ENCODE measurements around the gene OSBPL2.
A peak's percentile ranks its signal among the peaks of the same experiment; 100 is the strongest.

Gene OSBPL2

DNA sequence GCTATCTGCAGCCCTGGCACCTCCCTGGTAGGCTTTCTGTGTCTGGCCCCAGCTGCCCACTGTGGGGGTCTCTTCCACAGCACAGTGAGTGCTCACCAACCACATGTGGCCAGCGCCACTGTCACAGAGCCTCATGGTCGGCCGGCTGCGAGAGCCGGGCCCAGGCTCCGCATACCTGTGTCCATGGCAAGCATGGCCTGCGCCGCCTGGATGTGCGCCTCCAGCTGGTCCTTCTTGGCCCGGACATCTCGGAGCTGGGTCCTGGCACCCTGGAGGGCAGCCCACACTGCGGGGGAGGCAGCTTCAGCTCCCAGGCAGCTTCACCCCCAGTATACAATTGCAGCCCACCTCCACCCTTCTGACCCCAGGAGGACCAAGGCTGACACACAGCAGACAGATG is 77.5 kb downstream of the OSBPL2 start:
- DNase-seq, result no peak

- no peak for DNase-seq
Measured at GRCh38 chr20:62316331-62317166, 78.2 kb downstream of the OSBPL2 start.

DNA sequence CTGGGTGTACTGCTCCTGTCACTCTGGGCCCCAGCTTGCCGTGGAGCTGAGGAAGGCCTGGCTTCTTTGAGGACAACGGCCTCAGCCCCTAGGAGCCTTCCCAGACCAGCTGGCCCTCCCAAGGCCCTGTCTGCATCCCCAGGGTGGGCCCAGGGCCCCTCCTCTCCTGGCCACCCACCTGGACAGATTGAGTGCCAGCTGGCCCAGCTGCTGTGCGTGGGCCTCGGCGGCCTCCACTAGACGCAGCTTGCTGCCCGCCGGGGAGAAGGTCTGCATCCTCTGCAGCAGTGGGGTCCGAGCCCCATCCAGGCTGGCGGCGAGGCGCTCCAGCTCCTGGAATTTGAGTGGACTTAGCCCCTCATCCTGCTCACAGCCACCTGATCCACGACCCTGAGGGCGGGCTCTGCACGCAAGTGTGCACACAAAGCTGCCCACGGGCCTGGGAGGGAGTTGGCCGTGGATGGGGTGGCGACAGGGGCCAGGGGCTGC is 78.9 kb downstream of the OSBPL2 start:
- DNase-seq, result no peak

- DNase-seq, result no peak
Measured at GRCh38 chr20:62318400-62319345, 80.4 kb downstream of the OSBPL2 start.

GRCh38 chr20:62319346-62319909 is 81.1 kb downstream of the OSBPL2 start:
- no peak for DNase-seq

GRCh38 chr20:62320581-62321354 is 82.4 kb downstream of the OSBPL2 start:
- DNase-seq, result peak; percentile 17 to 29

DNA sequence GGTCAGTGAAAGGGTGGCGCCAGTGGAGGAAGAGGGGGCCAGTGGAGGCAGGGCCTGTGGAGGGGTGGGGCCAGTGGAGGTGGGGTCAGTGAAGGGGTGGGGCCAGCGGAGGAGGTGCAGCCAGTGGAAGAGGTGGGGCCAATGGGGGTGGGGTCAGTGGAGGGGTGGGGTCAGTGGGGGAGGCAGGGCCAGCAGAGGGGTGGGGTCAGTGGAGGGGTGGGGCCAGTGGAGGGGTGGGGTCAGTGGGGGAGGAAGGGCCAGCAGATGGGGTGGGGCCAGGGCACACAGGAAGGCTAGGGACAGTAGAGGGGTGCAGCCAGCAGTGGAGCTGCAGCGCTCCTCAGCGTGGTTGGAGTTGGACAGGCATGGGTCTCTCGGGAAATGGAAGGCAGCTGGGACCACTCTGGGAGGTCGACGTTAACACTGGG is 83.2 kb downstream of the OSBPL2 start:
- DNase-seq, result peak in 1 of 2 experiments; percentile 23

- DNase-seq, result no peak
Measured at GRCh38 chr20:62321975-62322374, 83.7 kb downstream of the OSBPL2 start.

DNA sequence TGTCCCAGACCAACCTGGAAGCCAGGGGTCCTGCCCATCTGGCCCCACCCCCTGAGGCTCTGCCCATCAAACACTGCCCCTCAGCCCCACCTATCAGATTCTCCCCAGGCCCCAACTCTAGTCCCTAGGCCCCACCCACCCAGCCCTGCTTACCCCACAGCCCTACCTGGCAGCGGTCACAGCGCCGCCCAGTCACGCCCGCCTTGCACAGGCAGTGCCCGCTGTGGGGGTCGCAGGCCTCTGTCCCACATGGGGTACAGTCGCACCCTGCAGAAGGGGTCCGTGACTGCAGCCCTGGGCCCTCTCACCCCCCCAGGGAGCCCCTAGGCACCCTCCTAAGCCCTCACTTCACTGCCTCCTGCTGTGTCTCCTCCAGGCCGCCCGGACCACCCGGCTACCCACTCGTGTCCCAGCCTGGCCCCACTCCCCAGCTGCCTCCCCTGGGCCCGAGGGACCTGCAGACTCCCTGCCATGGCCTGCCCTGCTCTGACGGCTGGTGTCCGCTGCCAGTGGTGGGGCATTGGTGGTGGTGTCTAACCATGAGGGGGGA is 84.2 kb downstream of the OSBPL2 start:
- no peak for DNase-seq

GRCh38 chr20:62323146-62323979 is 85.0 kb downstream of the OSBPL2 start:
- no peak for DNase-seq

- no peak for DNase-seq
Measured at GRCh38 chr20:62323980-62324906, 85.9 kb downstream of the OSBPL2 start.

DNA sequence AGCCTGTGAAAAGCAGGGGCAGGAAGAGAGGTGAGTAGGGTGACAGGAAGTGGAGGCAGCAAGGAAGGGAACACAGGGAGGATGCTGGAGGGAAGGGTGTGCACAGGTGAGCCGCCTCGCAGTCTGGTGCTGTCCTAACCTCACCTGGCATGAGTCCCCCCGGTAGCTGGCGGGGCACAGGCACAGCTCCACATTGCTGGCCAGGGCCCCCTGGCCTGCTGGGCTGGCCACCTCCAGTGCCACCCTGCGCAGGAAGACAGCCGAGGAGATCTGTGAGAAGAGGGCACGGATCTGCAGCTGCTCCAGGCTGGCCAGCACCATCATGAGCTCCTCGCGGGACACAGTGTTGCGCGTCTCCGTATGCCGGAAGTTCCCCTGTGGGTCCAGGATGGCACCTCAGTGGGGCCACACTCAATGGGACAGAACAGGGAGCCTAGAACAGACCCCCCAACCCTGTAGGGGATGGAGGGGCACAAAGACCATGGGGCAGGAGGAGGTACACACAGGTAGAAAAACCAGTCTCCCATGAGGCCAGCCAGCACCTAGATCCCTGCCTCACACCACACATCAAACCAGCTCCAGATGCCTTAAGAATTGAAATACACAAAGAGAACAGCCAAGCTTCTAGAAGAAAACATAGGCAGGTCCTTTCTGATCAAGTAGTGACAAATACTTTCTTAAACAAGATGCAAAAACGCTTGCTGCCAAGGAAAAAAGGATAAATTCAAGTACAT is 87.0 kb downstream of the OSBPL2 start:
- no peak for DNase-seq

- no peak for DNase-seq
Measured at GRCh38 chr20:62326559-62326958, 88.2 kb downstream of the OSBPL2 start.

- DNase-seq, result no peak
Measured at GRCh38 chr20:62326959-62327725, 88.8 kb downstream of the OSBPL2 start.

DNA sequence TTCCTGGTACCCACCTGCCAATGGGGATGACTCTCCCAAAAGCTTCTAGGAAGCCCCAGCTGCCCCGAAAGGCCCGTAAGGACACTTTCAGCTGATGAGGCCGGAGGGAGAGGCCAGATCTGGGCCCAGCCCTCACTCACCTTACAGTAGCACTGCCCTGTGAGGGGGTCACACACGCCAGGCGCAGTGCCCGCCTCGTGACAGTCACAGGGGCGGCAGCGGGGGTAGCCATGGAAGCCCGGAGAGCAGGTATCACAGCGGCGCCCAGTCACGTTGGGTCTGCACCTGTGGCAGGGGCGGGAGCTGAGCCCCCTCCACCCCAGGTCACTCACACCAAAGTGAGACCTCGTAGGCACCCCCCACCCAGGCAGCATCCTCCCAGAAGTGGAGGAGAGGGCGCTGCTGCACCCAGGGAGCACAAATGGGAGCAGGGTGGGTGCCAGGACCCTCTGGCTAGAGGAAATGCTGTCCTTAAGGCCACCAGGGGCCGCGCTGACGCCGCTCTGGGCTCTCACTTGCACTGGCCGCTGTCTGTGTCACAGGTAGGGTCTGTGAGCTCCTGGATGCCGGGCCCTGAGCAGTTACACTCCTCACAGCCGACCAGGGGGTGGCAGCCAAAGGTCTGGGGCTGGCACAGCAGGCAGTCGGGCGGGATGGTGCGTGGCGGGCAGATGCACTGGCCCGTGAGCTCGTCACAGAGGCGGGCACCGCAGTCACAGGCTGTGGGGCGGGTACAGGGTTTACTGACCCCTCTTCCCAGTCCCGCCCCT is 89.6 kb downstream of the OSBPL2 start:
- DNase-seq, result no peak

DNA sequence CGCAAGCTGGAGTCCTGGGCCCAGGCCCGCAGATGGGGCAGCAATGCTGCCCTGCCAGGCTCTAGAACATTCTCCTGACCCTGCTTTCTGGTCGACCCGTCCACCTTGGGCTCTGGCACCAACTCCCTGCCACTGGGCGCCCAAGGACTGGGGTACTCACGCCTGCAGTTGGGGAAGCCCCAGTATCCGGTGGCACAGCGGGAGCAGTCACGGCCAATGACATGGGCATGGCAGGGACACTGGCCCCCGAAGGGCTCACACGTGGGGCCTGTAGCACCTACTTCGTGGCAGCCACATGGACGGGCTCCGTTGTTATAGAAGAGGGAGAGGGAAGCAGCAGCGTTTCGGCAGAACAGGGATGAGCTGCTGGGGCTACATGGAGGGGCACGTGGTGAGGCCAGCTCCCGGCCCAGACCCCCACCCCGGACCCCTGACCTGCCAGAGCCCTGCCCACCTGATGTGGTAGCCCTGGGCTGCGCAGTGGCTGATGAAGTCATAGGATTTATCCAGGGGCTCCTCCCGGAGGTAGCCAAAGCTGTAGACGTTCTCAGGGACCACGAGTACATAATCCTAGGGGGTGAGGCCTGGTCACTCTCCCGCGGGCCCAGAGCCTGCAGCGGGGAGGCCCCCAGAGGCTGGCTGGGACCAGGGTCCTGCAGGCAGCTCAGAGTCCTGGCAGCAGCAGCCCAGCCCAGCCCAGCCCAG is 90.5 kb downstream of the OSBPL2 start:
- DNase-seq, result no peak

Data from activated CD4-positive, alpha-beta T cell treated with anti-CD3 and anti-CD28 coated beads, Interleukin-2, amount 50 U/mL, for 48 hours (primary cell).